Superior temporal gyrus (tissue), 1 donor: ENCODE measurements around the gene MRPS18C.
"Not testable (repeated sequence)": the region's sequence is repeated elsewhere in the genome, so short reads cannot be mapped to it uniquely, and the experiment has no call there.

Experiments
- DNase-seq: peaks from one replicate; pipeline ENCODE4 v3.0.0-alpha.2; 2016; ENCODE audit errors: extremely low spot score

Gene MRPS18C

GRCh38 chr4:83498187-83498586 lies 42.3 kb downstream of the MRPS18C start:
- no peak for DNase-seq

DNA sequence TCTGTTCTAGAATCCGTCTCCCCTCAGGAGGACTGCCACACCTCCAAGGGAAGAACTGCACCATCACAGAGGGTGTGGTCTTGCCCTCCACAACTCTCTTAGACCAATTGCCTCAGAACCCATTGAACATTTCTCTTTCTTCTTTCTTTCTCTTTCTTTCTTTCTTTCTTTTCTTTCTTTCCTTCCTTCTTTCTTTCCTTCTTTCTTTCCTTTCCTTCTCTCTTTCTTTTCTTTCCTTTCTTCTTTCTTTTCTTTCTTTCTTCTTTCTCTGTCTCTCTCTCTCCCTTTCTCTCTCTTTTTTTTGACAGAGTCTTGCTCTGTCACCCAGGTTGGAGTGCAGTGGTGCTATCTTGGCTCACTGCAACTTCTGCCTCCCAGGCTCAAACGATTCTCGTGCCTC lies 45.8 kb downstream of the MRPS18C start:
- not testable (repeated sequence) for DNase-seq

GRCh38 chr4:83503974-83504373 lies 48.1 kb downstream of the MRPS18C start:
- no peak for DNase-seq

DNA sequence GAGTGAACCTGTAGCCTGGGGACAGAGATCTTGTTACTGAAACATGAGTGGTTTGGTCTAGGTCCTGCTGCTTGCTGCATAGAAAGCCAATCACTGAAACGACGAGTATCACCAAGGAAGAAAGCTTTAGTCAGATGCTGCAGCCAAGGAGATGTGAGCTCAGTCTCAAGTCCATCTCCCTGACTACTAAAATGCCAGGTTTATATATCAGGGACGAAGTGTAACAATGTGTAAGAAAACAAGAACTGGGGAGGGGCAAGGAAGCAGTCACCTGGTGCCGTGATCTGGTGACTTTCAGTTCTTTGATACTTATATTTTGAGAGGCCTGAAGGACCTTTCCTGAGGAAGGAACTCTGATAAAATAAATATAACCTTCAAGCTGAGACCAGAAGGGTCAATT lies 48.6 kb downstream of the MRPS18C start:
- no peak for DNase-seq

DNA sequence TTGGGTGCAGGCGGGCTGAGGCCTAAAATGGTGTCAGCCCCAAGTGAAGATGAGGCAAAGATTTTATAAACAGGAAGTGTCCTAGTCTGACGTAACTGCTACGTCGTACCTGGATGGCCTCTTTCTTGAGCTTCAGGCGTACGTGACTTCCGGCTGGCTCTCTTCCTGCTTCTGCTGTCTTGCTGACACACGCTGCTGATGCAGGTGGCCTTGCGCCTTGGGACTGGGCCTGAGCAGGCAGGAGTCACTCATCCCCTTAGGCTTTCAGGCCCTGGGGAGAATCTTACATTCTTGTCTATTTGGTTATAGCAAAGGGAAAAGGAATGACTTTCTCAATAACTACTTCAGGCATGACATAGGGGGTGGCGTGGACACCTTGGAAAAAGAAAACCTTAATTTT lies 49.1 kb downstream of the MRPS18C start:
- DNase-seq, result no peak

GRCh38 chr4:83509156-83509585 lies 53.3 kb downstream of the MRPS18C start:
- DNase-seq, result not testable (repeated sequence)

- no peak for DNase-seq
Measured at GRCh38 chr4:83510442-83510841, 54.6 kb downstream of the MRPS18C start.
